Measurements from ENCODE around the gene KRT36.

The KRT36 gene

DNA sequence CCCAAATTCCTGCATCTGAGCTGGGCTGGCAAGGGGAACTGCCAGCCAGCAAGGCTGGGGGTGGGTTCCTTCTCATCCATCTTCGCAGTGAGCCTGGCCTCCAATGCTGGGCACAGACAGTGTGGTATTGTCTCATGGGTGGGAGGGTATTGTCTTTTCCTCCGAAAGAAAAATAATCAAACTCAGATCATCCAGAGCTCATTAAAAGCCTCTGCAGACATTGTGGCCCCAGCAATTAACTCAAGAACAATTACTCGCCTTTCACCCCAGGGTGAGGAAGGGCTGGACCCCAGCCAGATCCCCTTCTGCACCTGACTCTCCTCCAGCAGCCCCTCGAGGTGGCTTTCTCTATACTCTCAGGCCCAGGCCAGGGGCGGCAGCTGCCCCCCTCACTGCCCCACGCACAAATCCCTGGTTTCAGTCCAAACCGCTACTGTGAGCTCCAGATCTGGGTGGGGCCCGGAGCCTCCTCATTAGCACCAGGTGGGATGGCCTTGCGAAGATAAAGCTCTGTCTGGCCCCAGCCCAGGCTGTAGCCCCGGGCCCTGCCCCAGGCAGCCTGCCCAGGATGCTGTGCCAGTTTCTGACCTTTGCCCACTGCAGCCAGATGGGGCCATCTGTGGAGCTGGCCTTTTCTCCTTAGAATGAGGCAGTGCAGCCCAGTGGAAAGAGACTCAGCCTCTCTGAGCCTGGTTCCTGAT is 31.3 kb upstream of the KRT36 start:
- no peak overlapping the region for H3K14ac ChIP-seq (ENCODE audit: low read length)
- no peak overlapping the region for H3K23ac ChIP-seq (ENCODE audit: low read length)
- H3K79me1 ChIP-seq (ENCODE audit: low read length): peaks cover 3% of the 10 kb centered on the region
- no peak overlapping the region for H2BK5ac ChIP-seq (ENCODE audit: low read depth, low read length, poor library complexity)
- peak overlapping the region; percentile 9 for H3K4me3 ChIP-seq (ENCODE audit: low read depth, low read length)
- no peak overlapping the region for H3K4ac ChIP-seq (ENCODE audit: low read depth, low read length)
- H2AFZ ChIP-seq (ENCODE audit: insufficient read depth, low read length, poor library complexity): no peak overlapping the region
- no peak overlapping the region for H4K8ac ChIP-seq (ENCODE audit: low read depth, low read length)
- no peak overlapping the region for H3K9ac ChIP-seq (ENCODE audit: low read length)
- H3K18ac ChIP-seq (ENCODE audit: low read length): no peak overlapping the region
- no peak overlapping the region for H4K12ac ChIP-seq (ENCODE audit: low read depth, low read length)
- no CpG with 5 or more reads among the region's 10 CpGs for WGBS (ENCODE audit: extremely low coverage, insufficient coverage, insufficient read length)
- no peaks in the 10 kb centered on the region for H3K79me2 ChIP-seq (ENCODE audit: control insufficient read depth, insufficient read depth, low read length, poor library complexity)
- peak in 1 of 2 donors; percentile 51 for DNase-seq
- H3K4me2 ChIP-seq (ENCODE audit: low read length): no peak overlapping the region
- peak overlapping the region; percentile 17 for H2BK12ac ChIP-seq (ENCODE audit: low read length)
- H3K4me1 ChIP-seq (ENCODE audit: control insufficient read depth in 1 of 2, insufficient read depth in 2 of 2, low read length in 2 of 2): peaks cover 16 to 17% of the 10 kb centered on the region in 2 experiments
- no peak overlapping the region for H2AK5ac ChIP-seq (ENCODE audit: low read length)
- no peak overlapping the region for H4K91ac ChIP-seq (ENCODE audit: low read depth, low read length)
- no peak overlapping the region for H2BK120ac ChIP-seq (ENCODE audit: insufficient read depth, low read length, poor library complexity)
- no peak overlapping the region for H3K27ac ChIP-seq (ENCODE audit: low read depth, low read length)
- H3K9me3 ChIP-seq (ENCODE audit: insufficient read depth, low read depth, low read length): peaks cover 2% of the 10 kb centered on the region
- H3K36me3 ChIP-seq (ENCODE audit: control insufficient read depth in 1 of 2, insufficient read depth in 2 of 2, low read length in 2 of 2): peaks cover 20 to 29% of the 10 kb centered on the region in 2 experiments
- H3K27me3 ChIP-seq (ENCODE audit: insufficient read depth, low read length): no peaks in the 10 kb centered on the region

DNA sequence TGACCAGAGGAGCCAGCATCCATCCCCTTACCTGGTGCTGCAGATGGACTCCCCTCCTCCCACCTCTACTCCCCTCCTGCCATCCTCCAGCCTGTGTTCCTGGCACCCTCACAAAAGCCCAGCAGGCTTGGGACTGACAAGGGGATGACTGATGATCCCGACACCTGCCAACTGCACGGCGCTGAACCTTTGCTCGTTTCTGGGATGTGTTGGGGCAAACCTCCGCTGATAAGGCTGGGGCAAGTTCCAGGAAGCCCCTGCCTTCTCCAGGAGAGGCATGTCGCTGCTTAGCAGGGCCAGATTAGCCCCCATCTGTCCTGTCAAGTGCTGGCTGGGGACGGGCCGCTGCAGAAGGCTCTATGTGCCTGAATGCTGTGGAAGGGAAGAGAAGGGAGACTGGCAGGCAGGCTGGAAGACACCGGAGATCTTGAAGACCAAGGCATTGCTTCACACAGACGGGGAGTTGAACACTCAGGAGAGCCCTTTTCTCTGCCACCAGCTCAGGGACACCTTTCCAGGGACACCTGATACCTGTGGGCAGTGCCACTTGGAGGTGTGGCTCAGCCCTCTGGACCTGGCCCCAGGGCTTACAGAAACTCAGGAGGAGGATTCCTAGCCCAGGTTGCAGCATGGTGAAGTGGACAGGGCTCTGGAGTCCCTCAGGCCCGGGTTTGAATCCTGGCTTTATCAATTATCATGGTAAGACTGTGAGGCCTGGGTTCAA is 30.0 kb upstream of the KRT36 start:
- WGBS (ENCODE audit: extremely low coverage, insufficient coverage, insufficient read length): no CpG with 5 or more reads among the region's 11 CpGs
- H3K79me1 ChIP-seq (ENCODE audit: low read length): peaks cover 3% of the 10 kb centered on the region
- H2AK5ac ChIP-seq (ENCODE audit: low read length): no peak overlapping the region
- H3K18ac ChIP-seq (ENCODE audit: low read length): no peak overlapping the region
- H3K27me3 ChIP-seq (ENCODE audit: insufficient read depth, low read length): no peaks in the 10 kb centered on the region
- H2BK12ac ChIP-seq (ENCODE audit: low read length): no peak overlapping the region
- H3K79me2 ChIP-seq (ENCODE audit: control insufficient read depth, insufficient read depth, low read length, poor library complexity): no peaks in the 10 kb centered on the region
- peaks cover 13 to 20% of the 10 kb centered on the region in 2 experiments for H3K36me3 ChIP-seq (ENCODE audit: control insufficient read depth in 1 of 2, insufficient read depth in 2 of 2, low read length in 2 of 2)
- H3K9ac ChIP-seq (ENCODE audit: low read length): no peak overlapping the region
- H3K14ac ChIP-seq (ENCODE audit: low read length): no peak overlapping the region
- no peak overlapping the region for H3K23ac ChIP-seq (ENCODE audit: low read length)
- peaks cover 2% of the 10 kb centered on the region for H3K9me3 ChIP-seq (ENCODE audit: insufficient read depth, low read depth, low read length)
- H3K4me1 ChIP-seq (ENCODE audit: control insufficient read depth in 1 of 2, insufficient read depth in 2 of 2, low read length in 2 of 2): peaks cover 16 to 17% of the 10 kb centered on the region in 2 experiments
- H2AFZ ChIP-seq (ENCODE audit: insufficient read depth, low read length, poor library complexity): no peak overlapping the region
- peak in 1 of 2 donors; percentile 18 for DNase-seq
- H3K4me3 ChIP-seq (ENCODE audit: low read depth, low read length): peak overlapping the region; percentile 35
- H3K4me2 ChIP-seq (ENCODE audit: low read length): no peak overlapping the region
- no peak overlapping the region for H4K91ac ChIP-seq (ENCODE audit: low read depth, low read length)
- H2BK120ac ChIP-seq (ENCODE audit: insufficient read depth, low read length, poor library complexity): no peak overlapping the region
- no peak overlapping the region for H2BK5ac ChIP-seq (ENCODE audit: low read depth, low read length, poor library complexity)
- H3K4ac ChIP-seq (ENCODE audit: low read depth, low read length): no peak overlapping the region
- H3K27ac ChIP-seq (ENCODE audit: low read depth, low read length): no peak overlapping the region
- no peak overlapping the region for H4K12ac ChIP-seq (ENCODE audit: low read depth, low read length)
- H4K8ac ChIP-seq (ENCODE audit: low read depth, low read length): no peak overlapping the region

DNA sequence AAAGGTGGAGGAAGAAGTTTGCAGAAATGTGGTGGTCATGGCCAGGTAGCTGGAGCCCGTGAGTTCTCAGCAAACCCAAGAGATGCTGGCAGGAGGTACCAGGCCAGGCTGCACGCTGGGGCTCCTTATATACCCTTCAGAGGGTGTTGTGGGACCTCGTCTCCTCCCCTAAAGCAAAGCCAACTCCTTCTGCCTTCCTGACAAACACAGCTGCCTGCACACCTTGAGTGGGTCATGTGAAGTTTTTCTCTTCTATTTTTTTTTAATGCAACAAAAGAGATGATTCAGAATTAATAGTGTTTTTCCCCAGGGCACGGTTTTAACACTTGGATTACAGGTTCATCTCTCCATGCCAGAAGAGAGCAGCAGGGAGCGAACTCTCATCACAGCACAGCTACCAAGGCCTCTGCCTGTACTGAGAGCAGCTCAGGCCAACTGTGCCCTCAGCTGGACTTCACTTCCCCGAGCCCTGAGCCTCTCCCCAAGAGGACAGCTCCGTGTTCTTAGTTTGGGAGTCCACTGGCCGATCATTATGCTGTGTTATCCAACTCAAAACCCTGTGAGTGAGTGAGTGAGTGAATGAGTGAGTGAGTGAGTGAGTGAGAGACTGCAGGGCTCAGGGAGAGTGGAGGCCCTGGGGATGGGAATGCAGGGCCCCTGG is 29.2 kb upstream of the KRT36 start, which contains the start of gene KRT15:
TSS of gene KRT15 (minus strand) at position 102 of the 661 bp plus-strand sequence. CDS start at position 39, 63 bp downstream.
- Histone ChIP-seq H3K27me3 (ENCODE audit: insufficient read depth, low read length) (no peaks in the 10 kb centered on the region), H3K27ac (ENCODE audit: low read depth, low read length) (no peak within 1 kb of the TSS), H3K4me2 (ENCODE audit: low read length) (no peak within 1 kb of the TSS), H3K4ac (ENCODE audit: low read depth, low read length) (no peak within 1 kb of the TSS), H3K9ac (ENCODE audit: low read length) (no peak within 1 kb of the TSS), H3K9me3 (ENCODE audit: insufficient read depth, low read depth, low read length) (peaks cover 2% of the 10 kb centered on the region), H3K4me3 (ENCODE audit: low read depth, low read length) (peak within 1 kb of the TSS; percentile 35), H2AK5ac (ENCODE audit: low read length) (no peak within 1 kb of the TSS), H3K4me1 (ENCODE audit: control insufficient read depth in 1 of 2, insufficient read depth in 2 of 2, low read length in 2 of 2) (peaks cover 16 to 17% of the 10 kb centered on the region in 2 experiments), H4K8ac (ENCODE audit: low read depth, low read length) (no peak within 1 kb of the TSS), H3K18ac (ENCODE audit: low read length) (no peak within 1 kb of the TSS), H2BK12ac (ENCODE audit: low read length) (no peak within 1 kb of the TSS), H4K91ac (ENCODE audit: low read depth, low read length) (no peak within 1 kb of the TSS), H4K12ac (ENCODE audit: low read depth, low read length) (no peak within 1 kb of the TSS), H3K79me1 (ENCODE audit: low read length) (peaks cover 3% of the 10 kb centered on the region), H3K14ac (ENCODE audit: low read length) (no peak within 1 kb of the TSS), H3K79me2 (ENCODE audit: control insufficient read depth, insufficient read depth, low read length, poor library complexity) (no peaks in the 10 kb centered on the region), H3K36me3 (ENCODE audit: control insufficient read depth in 1 of 2, insufficient read depth in 2 of 2, low read length in 2 of 2) (peaks cover 5 to 13% of the 10 kb centered on the region in 2 experiments), H2BK120ac (ENCODE audit: insufficient read depth, low read length, poor library complexity) (no peak within 1 kb of the TSS), H2BK5ac (ENCODE audit: low read depth, low read length, poor library complexity) (no peak within 1 kb of the TSS), H3K23ac (ENCODE audit: low read length) (no peak within 1 kb of the TSS), H2AFZ (ENCODE audit: insufficient read depth, low read length, poor library complexity) (no peak within 1 kb of the TSS)
- WGBS (ENCODE audit: extremely low coverage, insufficient coverage, insufficient read length): no CpG with 5 or more reads among the region's 8 CpGs
- DNase-seq: peak in 1 of 2 donors; percentile 23

DNA sequence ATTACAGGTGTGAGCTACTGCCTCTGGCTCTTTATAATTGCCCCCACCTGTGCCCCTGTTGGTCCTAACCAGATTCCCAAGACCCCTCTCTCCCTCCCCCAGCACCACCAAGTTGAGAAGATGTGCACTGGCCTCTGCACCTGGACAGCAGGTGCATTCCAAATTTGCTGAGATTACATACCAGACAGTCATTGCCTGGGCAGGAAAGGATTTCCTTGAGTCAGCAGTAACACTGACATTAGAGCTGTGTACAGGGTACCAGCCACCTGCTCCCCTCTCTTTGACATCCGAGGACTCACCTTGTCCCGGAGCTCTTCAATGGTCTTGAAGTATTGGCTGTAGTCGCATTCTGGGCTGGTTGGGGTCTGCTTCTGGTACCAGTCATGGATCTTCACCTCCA is 28.3 kb upstream of the KRT36 start:
- peak in 1 of 2 donors; percentile 23 for DNase-seq
- no peak overlapping the region for H2AK5ac ChIP-seq (ENCODE audit: low read length)
- peaks cover 3% of the 10 kb centered on the region for H3K79me1 ChIP-seq (ENCODE audit: low read length)
- H2BK5ac ChIP-seq (ENCODE audit: low read depth, low read length, poor library complexity): no peak overlapping the region
- H3K27ac ChIP-seq (ENCODE audit: low read depth, low read length): no peak overlapping the region
- H3K4me3 ChIP-seq (ENCODE audit: low read depth, low read length): no peak overlapping the region
- no peak overlapping the region for H2BK12ac ChIP-seq (ENCODE audit: low read length)
- peaks cover 16 to 17% of the 10 kb centered on the region in 2 experiments for H3K4me1 ChIP-seq (ENCODE audit: control insufficient read depth in 1 of 2, insufficient read depth in 2 of 2, low read length in 2 of 2)
- no peaks in the 10 kb centered on the region for H3K27me3 ChIP-seq (ENCODE audit: insufficient read depth, low read length)
- no peak overlapping the region for H4K12ac ChIP-seq (ENCODE audit: low read depth, low read length)
- peaks cover 2% of the 10 kb centered on the region for H3K9me3 ChIP-seq (ENCODE audit: insufficient read depth, low read depth, low read length)
- H2BK120ac ChIP-seq (ENCODE audit: insufficient read depth, low read length, poor library complexity): no peak overlapping the region
- H4K91ac ChIP-seq (ENCODE audit: low read depth, low read length): no peak overlapping the region
- H3K18ac ChIP-seq (ENCODE audit: low read length): no peak overlapping the region
- H3K36me3 ChIP-seq (ENCODE audit: control insufficient read depth in 1 of 2, insufficient read depth in 2 of 2, low read length in 2 of 2): peaks cover 0 to 8% of the 10 kb centered on the region in 2 experiments
- no peak overlapping the region for H2AFZ ChIP-seq (ENCODE audit: insufficient read depth, low read length, poor library complexity)
- no peaks in the 10 kb centered on the region for H3K79me2 ChIP-seq (ENCODE audit: control insufficient read depth, insufficient read depth, low read length, poor library complexity)
- H3K9ac ChIP-seq (ENCODE audit: low read length): no peak overlapping the region
- H3K4me2 ChIP-seq (ENCODE audit: low read length): no peak overlapping the region
- H3K14ac ChIP-seq (ENCODE audit: low read length): no peak overlapping the region
- no peak overlapping the region for H4K8ac ChIP-seq (ENCODE audit: low read depth, low read length)
- WGBS (ENCODE audit: extremely low coverage, insufficient coverage, insufficient read length): no CpG with 5 or more reads among the region's 3 CpGs
- no peak overlapping the region for H3K23ac ChIP-seq (ENCODE audit: low read length)
- no peak overlapping the region for H3K4ac ChIP-seq (ENCODE audit: low read depth, low read length)
